Measurements from ENCODE around the gene ADAMTS20. TPM values are rescaled to one million over a fixed set of nuclear protein-coding genes. Genes with fewer than 3 reads are reported as not detected.
"Not testable (repeated sequence)": the region's sequence is repeated elsewhere in the genome, so short reads cannot be mapped to it uniquely, and the experiment has no call there.

The ADAMTS20 gene
- total RNA-seq, 3 donors from 2014 or later = not detected

DNA sequence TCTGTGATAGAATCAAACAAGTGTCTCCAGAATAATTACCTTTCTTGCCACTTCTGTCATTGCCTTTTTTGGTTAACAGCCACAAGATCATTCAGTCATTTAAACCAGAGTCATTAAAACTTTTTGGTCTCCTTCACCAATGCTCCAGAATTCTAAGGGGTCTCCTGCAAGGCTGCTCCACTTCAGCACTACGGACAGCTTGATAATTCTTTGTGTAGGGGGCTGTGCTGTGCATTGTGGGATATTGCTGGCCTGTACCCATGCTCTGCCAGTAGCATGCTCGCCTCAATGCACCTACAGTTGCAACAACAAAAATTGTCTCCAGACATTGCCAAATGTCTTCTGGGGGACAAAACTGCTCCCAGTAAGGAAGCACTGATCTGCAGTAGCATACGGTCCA is 7.3 kb downstream of the ADAMTS20 start:
- no peak for DNase-seq (ENCODE audit: low spot score in 2 of 2)
- Histone ChIP-seq H3K27me3 (no peaks in the 10 kb centered on the region), H3K27ac (no peak overlapping the region), H3K4me1 (no peaks in the 10 kb centered on the region), H3K9me3 (no peaks in the 10 kb centered on the region), H3K4me3 (no peak overlapping the region), H3K36me3 (no peaks in the 10 kb centered on the region)
- intact Hi-C loops (cut with DNase I; ENCODE audit: low total_unique reads) = no loop called here
- TF ChIP-seq POLR2AphosphoS5 (IDR thresholded peaks at IDR 0.05) = no peak
- TF ChIP-seq, protein P1, sequence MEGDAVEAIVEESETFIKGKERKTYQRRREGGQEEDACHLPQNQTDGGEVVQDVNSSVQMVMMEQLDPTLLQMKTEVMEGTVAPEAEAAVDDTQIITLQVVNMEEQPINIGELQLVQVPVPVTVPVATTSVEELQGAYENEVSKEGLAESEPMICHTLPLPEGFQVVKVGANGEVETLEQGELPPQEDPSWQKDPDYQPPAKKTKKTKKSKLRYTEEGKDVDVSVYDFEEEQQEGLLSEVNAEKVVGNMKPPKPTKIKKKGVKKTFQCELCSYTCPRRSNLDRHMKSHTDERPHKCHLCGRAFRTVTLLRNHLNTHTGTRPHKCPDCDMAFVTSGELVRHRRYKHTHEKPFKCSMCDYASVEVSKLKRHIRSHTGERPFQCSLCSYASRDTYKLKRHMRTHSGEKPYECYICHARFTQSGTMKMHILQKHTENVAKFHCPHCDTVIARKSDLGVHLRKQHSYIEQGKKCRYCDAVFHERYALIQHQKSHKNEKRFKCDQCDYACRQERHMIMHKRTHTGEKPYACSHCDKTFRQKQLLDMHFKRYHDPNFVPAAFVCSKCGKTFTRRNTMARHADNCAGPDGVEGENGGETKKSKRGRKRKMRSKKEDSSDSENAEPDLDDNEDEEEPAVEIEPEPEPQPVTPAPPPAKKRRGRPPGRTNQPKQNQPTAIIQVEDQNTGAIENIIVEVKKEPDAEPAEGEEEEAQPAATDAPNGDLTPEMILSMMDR (IDR thresholded peaks at IDR 0.05) = no peak
- no peak for TF ChIP-seq POLR2A (IDR thresholded peaks at IDR 0.05)

DNA sequence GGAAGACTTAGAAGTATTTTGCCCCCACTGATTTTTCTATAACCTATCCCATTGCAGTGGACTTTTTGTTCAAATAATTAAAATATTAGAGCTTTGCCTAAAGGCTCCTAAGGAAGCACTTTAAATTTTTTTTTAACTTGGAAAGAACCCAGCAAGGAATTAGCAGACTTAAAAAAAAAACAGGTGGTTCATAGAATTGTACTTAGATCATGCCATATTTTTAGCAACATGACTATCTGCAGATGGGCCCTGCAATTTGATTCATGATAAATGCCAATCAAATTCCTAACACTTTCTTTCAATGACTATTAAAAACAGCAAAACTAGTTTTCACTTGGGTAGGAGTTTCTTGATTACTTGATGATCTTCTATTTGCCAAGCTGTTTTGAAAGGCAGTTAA is 11.5 kb downstream of the ADAMTS20 start:
- DNase-seq (ENCODE audit: low spot score in 2 of 2) = no peak
- intact Hi-C loops (cut with DNase I; ENCODE audit: low total_unique reads) = no loop called here
- no peaks in the 10 kb centered on the region for H3K4me1 ChIP-seq
- no peaks in the 10 kb centered on the region for H3K27me3 ChIP-seq
- H3K9me3 ChIP-seq = no peaks in the 10 kb centered on the region
- H3K36me3 ChIP-seq = no peaks in the 10 kb centered on the region
- TF ChIP-seq POLR2A (IDR thresholded peaks at IDR 0.05) (no peak), POLR2AphosphoS5 (IDR thresholded peaks at IDR 0.05) (no peak)
- TF ChIP-seq, protein P1 (IDR thresholded peaks at IDR 0.05) = no peak
- no peak overlapping the region for H3K27ac ChIP-seq
- no peak overlapping the region for H3K4me3 ChIP-seq

DNA sequence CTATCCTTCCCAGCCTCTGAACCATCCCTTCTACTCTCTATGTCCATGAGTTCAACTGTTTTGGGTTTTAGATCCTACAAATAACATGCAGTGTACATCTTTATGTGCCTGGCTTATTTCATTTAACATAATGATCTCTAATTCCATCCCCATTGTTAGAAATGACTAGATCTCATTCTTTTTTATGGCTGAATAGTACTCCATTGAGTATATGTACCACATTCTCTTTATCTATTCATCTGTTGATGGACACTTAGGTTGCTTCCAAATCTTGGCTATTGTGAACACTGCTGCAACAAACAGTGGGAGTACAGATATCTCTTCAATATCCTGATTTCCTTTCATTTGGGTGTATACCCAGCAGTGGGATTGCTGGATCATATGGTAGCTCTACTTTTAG is 14.3 kb downstream of the ADAMTS20 start:
- H3K27ac ChIP-seq = not testable (repeated sequence)

DNA sequence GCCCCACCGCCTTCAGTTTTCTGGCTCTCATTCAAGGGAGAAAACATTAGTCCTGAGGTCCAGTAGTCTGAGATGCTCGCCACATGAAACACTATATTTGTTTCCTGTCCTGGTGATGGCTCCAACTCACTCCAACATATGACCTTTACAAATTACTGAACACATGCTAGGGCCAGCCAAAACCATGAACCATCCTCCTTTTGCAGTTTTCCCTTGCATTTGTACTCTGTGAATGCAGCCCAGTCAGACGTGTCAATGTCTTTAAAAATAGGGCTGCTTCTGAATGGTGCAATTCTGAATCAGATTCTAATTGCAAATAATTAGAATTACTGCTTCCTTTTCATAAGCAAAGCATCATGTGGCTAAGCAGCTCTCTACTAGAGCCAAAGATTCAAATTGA is 36.0 kb downstream of the ADAMTS20 start:
- TF ChIP-seq, protein P1 (IDR thresholded peaks at IDR 0.05) = no peak
- TF ChIP-seq POLR2AphosphoS5 (IDR thresholded peaks at IDR 0.05) (no peak), POLR2A (IDR thresholded peaks at IDR 0.05) (no peak)
- intact Hi-C loops (cut with DNase I; ENCODE audit: low total_unique reads) = no loop called here

More for the DNA sequence above, 14.3 kb downstream of the ADAMTS20 start:
- intact Hi-C loops (cut with DNase I; ENCODE audit: low total_unique reads); H3K9me3 ChIP-seq; H3K36me3 ChIP-seq; H3K4me1 ChIP-seq; H3K27me3 ChIP-seq; H3K4me3 ChIP-seq; DNase-seq (ENCODE audit: low spot score in 2 of 2): not testable (repeated sequence)

DNA sequence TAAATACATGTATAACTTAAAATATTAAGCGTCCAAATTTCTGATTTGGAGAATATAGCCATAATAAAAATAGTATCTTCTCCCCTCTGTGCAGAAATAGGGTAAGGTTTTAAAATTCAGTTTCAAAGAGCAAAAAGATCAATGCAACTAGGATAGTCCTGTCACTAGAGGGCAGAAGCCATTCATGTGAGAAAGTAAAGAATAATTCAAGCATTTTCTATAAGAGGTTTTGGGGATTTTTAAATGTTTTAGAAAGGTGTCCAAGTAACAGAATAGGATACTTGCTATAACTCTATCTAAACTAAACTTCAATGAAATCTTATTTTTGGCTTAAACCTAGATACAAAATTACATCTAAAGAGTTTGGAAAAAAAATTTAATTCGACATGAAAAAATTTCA is 50.3 kb downstream of the ADAMTS20 start:
- TF ChIP-seq, protein P1 (IDR thresholded peaks at IDR 0.05) = no peak
- TF ChIP-seq POLR2AphosphoS5 (IDR thresholded peaks at IDR 0.05) (no peak), POLR2A (IDR thresholded peaks at IDR 0.05) (no peak)
- Histone ChIP-seq H3K4me3 (no peak overlapping the region), H3K4me1 (no peaks in the 10 kb centered on the region), H3K27ac (no peak overlapping the region), H3K27me3 (no peaks in the 10 kb centered on the region), H3K9me3 (no peaks in the 10 kb centered on the region), H3K36me3 (no peaks in the 10 kb centered on the region)
- intact Hi-C loops (cut with DNase I; ENCODE audit: low total_unique reads) = no loop called here
- DNase-seq (ENCODE audit: low spot score in 2 of 2) = no peak

More for the DNA sequence above, 36.0 kb downstream of the ADAMTS20 start:
- Histone ChIP-seq H3K27me3 (no peaks in the 10 kb centered on the region), H3K27ac (no peak overlapping the region), H3K36me3 (no peaks in the 10 kb centered on the region), H3K4me3 (no peak overlapping the region), H3K9me3 (no peaks in the 10 kb centered on the region), H3K4me1 (no peaks in the 10 kb centered on the region)
- DNase-seq (ENCODE audit: low spot score in 2 of 2) = no peak

DNA sequence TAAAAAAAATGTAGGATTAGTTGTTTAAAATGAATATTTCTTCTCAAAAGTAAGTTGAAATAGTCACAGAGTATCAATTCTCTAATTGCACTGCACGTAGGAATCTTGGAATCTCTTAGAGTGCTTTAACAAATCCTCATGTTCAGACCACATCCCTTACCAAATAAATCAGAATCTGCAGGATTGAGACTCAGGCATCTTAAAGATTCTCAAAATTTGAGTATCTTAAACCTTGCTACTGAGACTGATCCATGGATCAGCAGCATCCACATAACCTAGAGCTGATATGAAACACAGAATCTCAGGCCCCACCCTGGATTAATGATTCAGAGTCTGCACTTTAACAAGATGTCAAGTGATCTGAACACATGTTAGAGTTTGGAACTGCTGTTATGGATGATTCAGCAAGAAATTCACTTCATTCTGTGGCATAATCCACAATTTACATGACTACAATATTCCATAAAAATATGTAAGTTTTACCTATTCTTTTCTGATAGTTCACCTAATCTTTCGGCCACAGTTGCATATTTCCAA is 58.7 kb downstream of the ADAMTS20 start:
- no peak overlapping the region for H3K4me3 ChIP-seq
- intact Hi-C loops (cut with DNase I; ENCODE audit: low total_unique reads) = no loop called here
- no peak for DNase-seq (ENCODE audit: low spot score in 2 of 2)
- no peaks in the 10 kb centered on the region for H3K36me3 ChIP-seq
- H3K27ac ChIP-seq = no peak overlapping the region
- no peaks in the 10 kb centered on the region for H3K9me3 ChIP-seq
- H3K4me1 ChIP-seq = no peaks in the 10 kb centered on the region
- H3K27me3 ChIP-seq = no peaks in the 10 kb centered on the region
- TF ChIP-seq, protein P1 (IDR thresholded peaks at IDR 0.05) = no peak
- TF ChIP-seq POLR2A (IDR thresholded peaks at IDR 0.05) = no peak
- no peak for TF ChIP-seq POLR2AphosphoS5 (IDR thresholded peaks at IDR 0.05)

Data from breast epithelium (tissue), 4 donors.